HUES6 (cell line): Measurements from ENCODE around the gene MS4A4A.

Source experiments
- H3K27ac ChIP-seq: 2 replicates; pipeline ENCODE4 v1.7.0; 2013; ENCODE audit warnings: low read depth, mild to moderate bottlenecking, low read length, inconsistent platforms
- H3K27me3 ChIP-seq: 2 replicates; pipeline ENCODE4 v1.6.1; 2013; ENCODE audit warnings: low read length; ENCODE audit not compliant: control insufficient read depth, insufficient read depth
- H3K36me3 ChIP-seq: 2 replicates; pipeline ENCODE4 v1.6.1; 2013; ENCODE audit warnings: low read length; ENCODE audit not compliant: control insufficient read depth, insufficient read depth
- H3K4me1 ChIP-seq: 2 replicates; pipeline ENCODE4 v1.6.1; 2013; ENCODE audit warnings: low read length; ENCODE audit not compliant: control insufficient read depth, insufficient read depth
- H3K4me3 ChIP-seq: 2 replicates; pipeline ENCODE4 v1.5.1; 2013; ENCODE audit warnings: low read depth, low read length
- H3K9ac ChIP-seq: one replicate; pipeline ENCODE4 v1.6.1; 2013; ENCODE audit warnings: mild to moderate bottlenecking, low read length
- H3K9me3 ChIP-seq: 2 replicates; pipeline ENCODE4 v1.6.1; 2013; ENCODE audit warnings: low read depth, low read length; ENCODE audit not compliant: control insufficient read depth, insufficient read depth

MS4A4A gene

DNA sequence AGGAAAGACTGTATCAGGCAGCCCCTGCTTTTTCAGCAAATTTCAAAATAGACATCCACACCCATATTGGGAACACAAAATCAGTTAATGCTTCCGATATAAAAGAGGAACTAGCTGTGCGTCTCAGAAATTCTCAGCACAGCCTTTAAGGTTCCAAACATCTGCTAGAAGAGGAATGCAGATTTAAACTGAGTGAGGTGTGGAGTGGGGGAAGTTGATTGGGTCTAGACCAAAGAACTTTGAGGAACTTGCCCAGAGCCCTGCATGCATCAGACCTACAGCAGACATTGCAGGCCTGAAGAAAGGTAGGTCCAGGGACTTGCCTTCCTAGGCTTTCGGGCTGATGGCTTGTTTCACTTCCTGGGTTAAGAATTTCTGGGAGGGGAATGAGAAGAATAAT, at the start of gene MS4A4A:
Gene MS4A4A (plus strand): TSS at position 255 of the 400 bp plus-strand sequence. CDS start 10 bp downstream, at position 265.
- Histone ChIP-seq H3K36me3 (no peaks in the 10 kb centered on the region), H3K4me1 (no peaks in the 10 kb centered on the region; the same call in 1 of the 2 replicates), H3K4me3 (no peak within 1 kb of the TSS), H3K27ac (no peak within 1 kb of the TSS), H3K27me3 (no peaks in the 10 kb centered on the region), H3K9ac (no peak within 1 kb of the TSS), H3K9me3 (0 out of 2 replicates have a peak, but pooled peaks cover 3% of the 10 kb centered on the region)

DNA sequence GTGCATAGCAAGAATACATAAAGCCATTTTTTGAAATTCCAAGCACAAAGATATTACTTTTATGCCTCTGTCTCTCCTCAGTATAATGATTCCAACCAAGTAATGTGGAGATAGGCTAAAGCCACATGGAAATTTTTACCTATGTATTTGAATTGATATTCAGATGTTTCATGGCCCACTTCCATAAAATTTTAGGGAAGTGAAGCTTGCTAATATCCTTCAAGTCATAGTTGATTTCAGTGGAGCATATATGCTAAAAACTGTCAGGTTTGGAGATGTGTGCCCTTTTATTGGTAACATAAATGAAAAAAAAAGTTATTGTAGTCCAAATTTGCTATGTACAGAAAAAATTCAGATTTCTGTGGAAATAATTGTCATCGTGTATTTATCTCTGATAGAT, 49.8 kb upstream of the MS4A4A start:
- no peak overlapping the region for H3K4me3 ChIP-seq
- no peaks in the 10 kb centered on the region for H3K9me3 ChIP-seq
- no peak overlapping the region for H3K9ac ChIP-seq
- no peaks in the 10 kb centered on the region for H3K27me3 ChIP-seq
- H3K36me3 ChIP-seq: no peaks in the 10 kb centered on the region
- H3K27ac ChIP-seq: no peak overlapping the region
- no peaks in the 10 kb centered on the region for H3K4me1 ChIP-seq

DNA sequence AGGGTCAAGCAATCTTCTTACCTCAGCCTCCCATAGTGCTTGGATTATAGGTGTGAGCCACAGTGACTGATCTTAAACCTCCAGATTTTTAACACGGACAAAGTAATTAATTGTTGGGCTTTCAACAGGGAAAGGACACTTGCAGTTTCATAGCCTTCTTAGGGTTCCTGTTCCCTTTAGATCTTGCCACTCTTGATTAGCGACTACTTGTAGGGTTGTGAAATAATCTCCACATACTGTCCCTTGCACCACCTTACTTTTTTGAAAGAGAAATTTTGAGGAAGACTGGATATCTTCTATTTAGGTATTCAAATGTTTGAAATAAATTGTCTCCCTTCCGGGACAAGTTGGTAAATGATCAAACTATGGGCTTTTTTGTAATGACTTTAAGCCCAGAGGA, 45.1 kb upstream of the MS4A4A start:
- Histone ChIP-seq H3K36me3 (no peaks in the 10 kb centered on the region), H3K27ac (no peak overlapping the region), H3K9ac (no peak overlapping the region), H3K4me1 (no peaks in the 10 kb centered on the region), H3K4me3 (no peak overlapping the region), H3K27me3 (no peaks in the 10 kb centered on the region), H3K9me3 (no peaks in the 10 kb centered on the region)

DNA sequence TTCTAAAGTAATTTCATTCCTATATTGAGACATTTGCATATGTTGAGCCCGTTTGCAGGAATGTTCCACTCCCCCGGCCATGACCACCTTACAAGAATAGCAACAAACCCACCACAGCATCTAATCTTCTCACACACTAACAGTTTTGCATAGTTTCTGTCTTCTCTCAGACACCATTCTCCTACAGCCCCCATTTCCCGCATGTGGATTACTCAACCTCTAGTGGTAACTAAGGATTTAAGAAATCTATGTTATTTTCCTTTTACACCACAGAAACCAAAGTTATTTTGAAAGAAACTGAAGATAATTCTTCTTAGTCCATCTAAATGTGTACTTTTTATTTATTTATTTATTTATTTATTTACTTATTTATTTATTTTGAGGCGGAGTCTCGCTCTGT, 39.8 kb upstream of the MS4A4A start:
- Histone ChIP-seq H3K27ac (no peak overlapping the region), H3K27me3 (no peaks in the 10 kb centered on the region), H3K9me3 (no peaks in the 10 kb centered on the region), H3K4me3 (no peak overlapping the region), H3K4me1 (no peaks in the 10 kb centered on the region), H3K9ac (no peak overlapping the region), H3K36me3 (no peaks in the 10 kb centered on the region)

DNA sequence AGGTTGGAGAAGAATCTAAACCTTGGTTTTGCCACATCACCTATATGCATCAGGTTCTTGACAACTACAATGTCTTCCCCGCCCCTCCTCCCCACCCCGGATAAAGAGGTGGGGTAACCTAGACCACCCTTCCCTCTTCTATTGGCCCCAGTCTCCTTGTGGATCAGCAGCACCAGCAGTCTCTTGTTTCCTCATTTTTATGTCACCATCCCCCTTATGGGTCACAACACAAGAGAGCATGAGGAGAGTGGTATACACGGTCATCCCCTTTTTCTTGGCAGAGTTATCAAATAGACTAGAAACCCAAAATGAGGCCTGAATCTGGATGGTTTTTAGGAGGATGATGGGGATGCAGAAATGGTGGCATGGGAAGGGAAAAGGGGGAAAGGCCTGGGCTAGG, 38.7 kb upstream of the MS4A4A start:
- Histone ChIP-seq H3K36me3 (no peaks in the 10 kb centered on the region), H3K27me3 (no peaks in the 10 kb centered on the region), H3K9ac (no peak overlapping the region), H3K4me1 (no peaks in the 10 kb centered on the region), H3K4me3 (no peak overlapping the region), H3K27ac (no peak overlapping the region), H3K9me3 (no peaks in the 10 kb centered on the region)

DNA sequence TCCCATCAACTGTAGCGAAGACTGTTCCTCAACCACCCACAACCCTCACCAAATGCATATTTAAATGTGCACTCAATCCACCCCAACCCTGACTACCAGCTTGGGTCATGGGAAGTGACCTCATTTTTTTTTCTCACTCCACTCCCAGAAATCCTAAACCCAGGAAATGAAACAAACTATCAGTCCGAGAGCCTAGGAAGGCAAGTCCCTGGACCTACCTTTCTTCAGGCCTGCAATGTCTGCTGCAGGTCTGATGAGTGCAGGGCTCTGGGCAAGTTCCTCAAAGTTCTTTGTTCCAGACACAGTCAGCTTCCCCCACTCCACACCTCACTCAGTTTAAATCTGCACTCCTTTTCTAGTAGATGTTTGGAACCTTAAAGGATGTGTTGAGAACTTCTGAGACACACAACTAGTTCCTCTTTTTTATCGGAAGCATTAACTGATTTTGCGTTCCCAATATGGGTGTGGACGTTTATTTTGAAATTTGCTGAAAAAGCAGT, 37.7 kb upstream of the MS4A4A start, which contains the start of gene MS4A4E:
Gene MS4A4E (minus strand): TSS at position 398 of the 500 bp plus-strand sequence. CDS start 13,082 bp downstream, outside the sequence.
- H3K4me3 ChIP-seq: no peak within 1 kb of the TSS
- no peak within 1 kb of the TSS for H3K9ac ChIP-seq
- no peaks in the 10 kb centered on the region for H3K9me3 ChIP-seq
- H3K27me3 ChIP-seq: no peaks in the 10 kb centered on the region
- H3K4me1 ChIP-seq: no peaks in the 10 kb centered on the region
- no peak within 1 kb of the TSS for H3K27ac ChIP-seq
- no peaks in the 10 kb centered on the region for H3K36me3 ChIP-seq

DNA sequence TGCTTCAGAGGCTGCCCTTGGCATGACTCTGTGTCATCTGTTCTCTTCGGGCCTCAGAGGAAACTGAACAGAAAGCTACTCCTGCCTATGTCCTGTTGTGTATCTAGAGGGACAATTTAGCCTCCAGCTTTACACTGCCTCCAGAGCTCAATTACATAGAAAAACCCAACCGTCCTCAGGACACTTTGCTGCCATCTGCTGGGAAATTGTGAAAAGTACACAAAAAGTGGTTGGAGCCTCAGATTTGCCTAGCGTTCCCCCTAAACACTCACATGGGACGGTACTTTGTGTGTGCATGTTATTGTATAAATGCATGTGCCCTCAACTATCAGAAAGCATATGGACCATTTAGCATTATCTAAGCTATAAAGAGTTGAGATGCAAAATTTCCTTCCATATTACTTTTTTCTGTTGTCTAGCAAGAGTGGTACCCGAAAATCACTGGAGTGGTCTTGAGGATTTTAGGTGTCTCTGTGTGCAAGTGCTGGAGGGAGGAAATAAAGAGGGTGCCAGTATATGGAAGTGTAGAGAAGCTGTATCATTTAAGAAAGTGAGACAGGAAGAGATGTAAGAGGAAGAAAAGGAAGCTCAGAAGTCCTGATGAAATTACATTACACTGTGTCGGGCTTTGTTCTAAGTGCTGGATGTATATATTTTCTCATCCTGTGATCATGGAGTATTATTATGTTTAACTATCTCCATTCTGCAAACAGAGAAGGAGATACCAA, 28.8 kb upstream of the MS4A4A start:
- peaks cover 11% of the 10 kb centered on the region; the same call in 1 of the 2 replicates for H3K9me3 ChIP-seq
- no peaks in the 10 kb centered on the region for H3K27me3 ChIP-seq
- no peak overlapping the region for H3K4me3 ChIP-seq
- H3K4me1 ChIP-seq: no peaks in the 10 kb centered on the region
- no peaks in the 10 kb centered on the region for H3K36me3 ChIP-seq
- no peak overlapping the region for H3K27ac ChIP-seq
- H3K9ac ChIP-seq: no peak overlapping the region

DNA sequence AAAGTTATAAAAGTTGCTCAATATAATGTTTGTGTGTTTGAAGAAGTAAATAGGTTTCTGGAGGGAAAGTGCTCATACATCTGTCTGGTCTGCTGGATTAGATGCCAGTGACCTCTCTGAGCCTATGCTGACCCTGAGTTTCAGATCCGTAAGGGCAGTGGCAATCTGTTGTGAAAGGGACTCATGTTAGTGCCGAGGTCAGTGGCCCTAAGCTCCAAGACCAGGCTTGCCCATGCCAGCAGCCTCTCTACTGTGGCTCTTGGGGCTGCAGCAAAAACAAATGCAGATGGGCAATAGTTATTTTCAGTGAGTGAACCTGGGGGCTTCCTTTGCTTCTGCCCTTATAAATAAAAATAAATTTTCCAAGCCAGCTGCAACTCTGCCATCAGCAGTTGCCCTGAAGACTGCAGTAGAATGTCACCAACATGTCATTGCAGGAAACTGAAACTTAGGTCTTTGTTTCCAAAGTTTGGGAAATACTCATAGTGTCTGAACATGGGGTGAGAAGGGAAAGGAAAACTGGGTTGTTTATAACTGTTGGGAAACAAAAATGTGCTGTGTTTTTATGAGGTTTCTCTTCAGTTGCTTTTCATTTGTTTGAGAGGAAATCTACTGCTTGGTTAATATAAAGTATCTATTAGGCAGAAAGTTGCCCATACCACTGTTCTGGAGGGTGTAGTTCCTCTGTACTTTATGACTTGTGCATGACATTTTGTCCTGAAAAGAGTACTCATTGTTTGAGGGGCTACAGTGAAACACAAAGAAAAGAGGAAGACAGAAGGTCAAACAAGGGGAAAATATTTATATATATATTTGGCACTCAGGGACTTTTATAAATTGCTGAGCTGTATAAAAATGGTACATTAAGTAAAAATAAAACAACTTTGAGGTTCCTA, 28.0 kb upstream of the MS4A4A start:
- H3K27ac ChIP-seq: no peak overlapping the region
- no peaks in the 10 kb centered on the region for H3K4me1 ChIP-seq
- peaks cover 11% of the 10 kb centered on the region; the same call in 1 of the 2 replicates for H3K9me3 ChIP-seq
- H3K9ac ChIP-seq: no peak overlapping the region
- H3K27me3 ChIP-seq: no peaks in the 10 kb centered on the region
- no peaks in the 10 kb centered on the region for H3K36me3 ChIP-seq
- H3K4me3 ChIP-seq: no peak overlapping the region

DNA sequence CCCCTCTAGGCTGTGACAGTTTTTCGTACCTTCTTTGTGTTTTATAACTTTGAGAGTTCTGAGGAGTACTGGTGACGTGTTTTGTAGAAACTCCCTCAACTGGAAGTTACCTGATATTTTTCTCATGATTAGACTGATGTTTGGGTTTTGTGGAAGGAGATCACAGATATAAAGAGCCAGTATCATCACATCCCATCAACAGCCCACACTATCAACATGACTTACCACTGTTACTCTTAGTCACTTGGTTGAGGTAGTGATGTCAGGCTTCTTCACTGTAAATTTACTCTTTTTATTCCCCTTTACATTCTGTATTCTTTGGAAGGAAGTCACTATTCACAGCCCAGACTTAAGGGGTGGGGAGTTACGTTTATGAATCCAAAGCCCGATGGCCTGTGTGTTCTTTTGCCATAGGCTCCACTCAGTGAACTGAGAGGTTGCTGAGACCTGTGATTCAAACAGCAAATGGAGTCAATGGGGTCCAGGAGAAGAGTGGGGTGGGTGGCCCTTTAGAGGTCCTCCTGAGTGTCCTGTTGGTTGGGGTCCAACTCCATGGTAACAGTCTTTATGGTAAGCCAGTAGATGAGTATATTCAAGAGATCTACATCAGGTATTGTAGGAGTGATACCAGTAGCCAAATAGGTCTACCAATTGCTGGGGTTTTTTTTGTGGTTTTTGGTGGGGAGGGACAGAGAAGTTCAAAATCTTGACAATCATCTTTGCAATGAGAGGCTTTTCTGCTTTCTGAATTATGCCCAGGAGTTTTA, 22.3 kb upstream of the MS4A4A start:
- Histone ChIP-seq H3K4me3 (no peak overlapping the region), H3K4me1 (no peaks in the 10 kb centered on the region), H3K27me3 (no peaks in the 10 kb centered on the region), H3K9ac (no peak overlapping the region), H3K9me3 (peaks cover 37% of the 10 kb centered on the region), H3K27ac (no peak overlapping the region), H3K36me3 (no peaks in the 10 kb centered on the region)

DNA sequence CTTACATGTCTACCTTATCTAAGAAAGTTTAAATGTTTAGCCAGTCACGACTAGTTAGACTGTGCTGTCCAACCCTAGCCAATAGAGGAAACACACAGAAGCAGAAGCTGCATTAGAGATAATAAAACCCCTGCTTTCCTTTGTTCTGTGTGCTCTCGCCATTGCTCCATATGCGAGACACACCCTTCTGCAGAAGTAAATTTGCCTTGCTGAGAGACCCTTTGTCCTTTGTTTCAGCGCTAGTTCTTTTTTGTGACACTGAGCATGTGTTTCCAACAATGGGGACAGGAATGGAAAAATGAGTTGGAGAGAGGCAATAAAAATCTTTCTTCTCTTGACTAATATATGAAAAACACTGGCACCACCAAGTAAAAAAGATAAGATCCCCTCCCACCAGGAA, 19.5 kb upstream of the MS4A4A start:
- Histone ChIP-seq H3K27ac (no peak overlapping the region), H3K27me3 (no peaks in the 10 kb centered on the region), H3K36me3 (no peaks in the 10 kb centered on the region), H3K9ac (no peak overlapping the region), H3K4me3 (no peak overlapping the region), H3K4me1 (no peaks in the 10 kb centered on the region), H3K9me3 (peaks cover 26% of the 10 kb centered on the region)
